SK-N-SH (cell line): ENCODE measurements around the gene SPDYE16. TPM values are rescaled to one million over a fixed set of nuclear protein-coding genes. Genes with fewer than 3 reads are reported as not detected.
A peak's percentile ranks its signal among the peaks of the same experiment; 100 is the strongest.

ENCODE experiments used
- CTCF ChIA-PET: fragments of 300-600, 350-600 bp; formaldehyde crosslinking; extraction: SDS; loops from one replicate; lab custom pipeline; 2021; lab: Yijun Ruan, JAX
- POLR2A ChIA-PET: fragments of 350-600 bp; sonication (Branson Sonifier 250); formaldehyde crosslinking; extraction: SDS; loops from one replicate; lab custom pipeline; 2020; ENCODE audit warnings: antibody characterized with exemption, inconsistent platforms; lab: Yijun Ruan, JAX
- DNase-seq: peaks from one replicate; pipeline ENCODE4 v3.0.0; 2012
- H2AFZ ChIP-seq: fragments of 200-600 bp; sonication (generic); 2 replicates; pipeline ENCODE4 v1.8.1; 2016; ENCODE audit warnings: antibody characterized with exemption, mild to moderate bottlenecking, low read depth
- H3F3A ChIP-seq: fragments of 200-600 bp; sonication (generic); replicated peaks from 2 replicates; pipeline ENCODE3; 2016; ENCODE audit warnings: antibody characterized with exemption, mild to moderate bottlenecking; ENCODE audit not compliant: insufficient read depth
- H3K27ac ChIP-seq, 2 experiments: fragments of 200-500 bp in 1 of 2; fragments of 200-600 bp in 1 of 2; sonication (Bioruptor generic) in 1 of 2; sonication (generic), shearing (Covaris generic) in 1 of 2; 2 replicates each; pipeline versions ENCODE4 v1.5.1 to v1.6.1; 2014 to 2016; ENCODE audit warnings: low read depth in 2 of 2, inconsistent platforms in 1 of 2, low read length in 1 of 2, mild to moderate bottlenecking in 1 of 2, mixed read lengths in 1 of 2
- H3K27me3 ChIP-seq: fragments of 200-600 bp; sonication (generic), shearing (Covaris generic); 2 replicates; pipeline ENCODE4 v1.6.1; 2016; ENCODE audit warnings: mixed run types; ENCODE audit not compliant: insufficient read depth
- H3K36me3 ChIP-seq, 2 experiments: fragments of 200-500 bp in 1 of 2; fragments of 200-600 bp in 1 of 2; sonication (Bioruptor generic) in 1 of 2; sonication (generic) in 1 of 2; replicated peaks in 1 of 2; 2 replicates each; pipeline versions ENCODE3 to v1.5.1; 2014 to 2016; ENCODE audit warnings: low read length in 1 of 2, mild to moderate bottlenecking in 1 of 2; ENCODE audit not compliant: insufficient read depth in 2 of 2, control insufficient read depth in 1 of 2
- H3K4me1 ChIP-seq, 2 experiments: fragments of 200-500 bp in 1 of 2; fragments of 200-600 bp in 1 of 2; sonication (Bioruptor generic) in 1 of 2; sonication (generic), shearing (Covaris generic) in 1 of 2; 2 replicates each; pipeline versions ENCODE4 v1.5.1 to v1.6.1; 2014 to 2016; ENCODE audit warnings: low read depth in 1 of 2, low read length in 1 of 2, mixed run types in 1 of 2; ENCODE audit not compliant: insufficient read depth in 2 of 2, control insufficient read depth in 1 of 2
- H3K4me2 ChIP-seq: fragments of 200-600 bp; sonication (generic), shearing (Covaris generic); 2 replicates; pipeline ENCODE4 v1.6.1; 2017; ENCODE audit warnings: mixed run types
- H3K4me3 ChIP-seq, 2 experiments: fragments of 200-500 bp in 1 of 2; fragments of 200-600 bp in 1 of 2; sonication (Bioruptor generic) in 1 of 2; sonication (generic), shearing (Covaris generic) in 1 of 2; 2 replicates each; pipeline versions ENCODE4 v1.5.1 to v1.8.1; 2014 to 2016; ENCODE audit warnings: low read depth in 2 of 2, inconsistent platforms in 1 of 2, low read length in 1 of 2, mild to moderate bottlenecking in 1 of 2, mixed read lengths in 1 of 2, moderate library complexity in 1 of 2
- H3K79me2 ChIP-seq: fragments of 200-600 bp; sonication (generic); 2 replicates; pipeline ENCODE4 v1.8.1; 2017; ENCODE audit warnings: mild to moderate bottlenecking; ENCODE audit not compliant: insufficient read depth
- H3K9ac ChIP-seq: fragments of 200-600 bp; sonication (generic); 2 replicates; pipeline ENCODE4 v1.6.1; 2017; ENCODE audit warnings: mixed run types
- H3K9me2 ChIP-seq: fragments of 200-600 bp; sonication (generic); 2 replicates; pipeline ENCODE4 v1.6.1; 2017; ENCODE audit warnings: mixed run types
- H3K9me3 ChIP-seq: fragments of 200-600 bp; sonication (generic); 2 replicates; pipeline ENCODE4 v1.6.1; 2017; ENCODE audit warnings: mixed run types, mild to moderate bottlenecking, moderate library complexity
- H4K20me1 ChIP-seq: fragments of 200-600 bp; sonication (generic); 2 replicates; pipeline ENCODE4 v1.6.1; 2017; ENCODE audit warnings: mild to moderate bottlenecking, mixed run types; ENCODE audit not compliant: insufficient read depth
- CHD2 ChIP-seq: fragments of 150-350 bp; IDR thresholded peaks from 2 replicates; pipeline ENCODE4 v1.6.1; 2018; ENCODE audit warnings: low read length; ENCODE audit not compliant: partially characterized antibody
- CTCF ChIP-seq: fragments of 200-600 bp; sonication (generic); IDR thresholded peaks from 2 replicates; pipeline ENCODE4 v1.6.1; 2017; ENCODE audit warnings: antibody characterized with exemption, mild to moderate bottlenecking, moderate library complexity
- EP300 ChIP-seq, 2 experiments: IDR thresholded peaks; 2 replicates each; pipeline versions ENCODE4 v1.4.0 to v1.6.1; 2012; ENCODE audit warnings: borderline replicate concordance in 1 of 2, low read depth in 1 of 2, low read length in 1 of 2
- EZH2phosphoT487 ChIP-seq: fragments of 200-600 bp; sonication (generic); IDR thresholded peaks from 2 replicates; pipeline ENCODE4 v1.6.1; 2017; ENCODE audit warnings: low read depth, mixed run types, mild to moderate bottlenecking, antibody characterized with exemption, moderate library complexity, borderline replicate concordance
- FOSL2 ChIP-seq: IDR thresholded peaks from 2 replicates; pipeline ENCODE4 v1.4.0; 2012; ENCODE audit warnings: low read depth, mild to moderate bottlenecking, moderate library complexity, borderline replicate concordance
- FOXM1 ChIP-seq: IDR thresholded peaks from 2 replicates; pipeline ENCODE4 v1.4.0; 2012; ENCODE audit warnings: low read depth, mild to moderate bottlenecking
- GABPA ChIP-seq: IDR thresholded peaks from 2 replicates; pipeline ENCODE4 v1.4.0; 2012; ENCODE audit warnings: low read depth, mild to moderate bottlenecking
- GATA2 ChIP-seq: sonication (generic); formaldehyde crosslinking; IDR thresholded peaks from 2 replicates; pipeline ENCODE4 v1.5.0; 2020; ENCODE audit warnings: mild to moderate bottlenecking, missing genetic modification reagents
- MEF2A ChIP-seq: IDR thresholded peaks from 2 replicates; pipeline ENCODE4 v1.4.0; 2012; ENCODE audit warnings: low read depth, borderline replicate concordance
- MXI1 ChIP-seq: IDR thresholded peaks from 2 replicates; pipeline ENCODE4 v1.6.1; 2012; ENCODE audit warnings: mild to moderate bottlenecking, low read depth, low read length, improper control_type of control experiment
- NFIC ChIP-seq: IDR thresholded peaks from 2 replicates; pipeline ENCODE4 v1.4.0; 2012; ENCODE audit warnings: borderline replicate concordance
- NRF1 ChIP-seq: IDR thresholded peaks from 2 replicates; pipeline ENCODE4 v1.6.1; 2012; ENCODE audit warnings: low read depth, mild to moderate bottlenecking, low read length
- RAD21 ChIP-seq: IDR thresholded peaks from 2 replicates; pipeline ENCODE4 v1.6.1; 2012; ENCODE audit warnings: mild to moderate bottlenecking, low read length
- SIN3A ChIP-seq: IDR thresholded peaks from 2 replicates; pipeline ENCODE4 v1.6.1; 2012; ENCODE audit warnings: low read depth, mild to moderate bottlenecking, low read length, moderate library complexity, borderline replicate concordance
- SMC3 ChIP-seq: IDR thresholded peaks from 2 replicates; pipeline ENCODE4 v1.6.1; 2012; ENCODE audit warnings: low read depth, low read length, improper control_type of control experiment
- TAF1 ChIP-seq: IDR thresholded peaks from 2 replicates; pipeline ENCODE4 v1.6.1; 2012; ENCODE audit warnings: low read depth, mild to moderate bottlenecking, low read length, moderate library complexity, borderline replicate concordance
- TEAD4 ChIP-seq: IDR thresholded peaks from 2 replicates; pipeline ENCODE4 v1.4.0; 2012; ENCODE audit warnings: mild to moderate bottlenecking, borderline replicate concordance; ENCODE audit not compliant: insufficient read depth
- YY1 ChIP-seq: IDR thresholded peaks from 2 replicates; pipeline ENCODE4 v1.4.0; 2012; ENCODE audit warnings: low read depth, mild to moderate bottlenecking
- WGBS: methylation state at CpG from one replicate; pipeline ENCODE4 v1.1.6; 2017; ENCODE audit warnings: low lambda C conversion rate; 5-methylcytosine and 5-hydroxymethylcytosine counted together
- polyA plus RNA-seq, 3 experiments: library from polyadenylated mRNA; depleted of rRNA; stranded (reverse); fragments of >200 nt; gene quantifications; 2 replicates each; pipeline ENCODE4 v1.2.3, GENCODE V29; 2012
- TF ChIP-seq, protein P1 (sequence below): fragments of 150-350 bp; IDR thresholded peaks from 2 replicates; pipeline ENCODE4 v1.6.1; 2017; ENCODE audit warnings: antibody characterized with exemption, low read length, low read depth, borderline replicate concordance
- TF ChIP-seq, protein P2 (sequence below): IDR thresholded peaks from 2 replicates; pipeline ENCODE4; 2012

The SPDYE16 gene
- polyA plus RNA-seq, 1 of the 3 experiments (the other 2 are of a cell fraction), result 0.10 TPM

DNA sequence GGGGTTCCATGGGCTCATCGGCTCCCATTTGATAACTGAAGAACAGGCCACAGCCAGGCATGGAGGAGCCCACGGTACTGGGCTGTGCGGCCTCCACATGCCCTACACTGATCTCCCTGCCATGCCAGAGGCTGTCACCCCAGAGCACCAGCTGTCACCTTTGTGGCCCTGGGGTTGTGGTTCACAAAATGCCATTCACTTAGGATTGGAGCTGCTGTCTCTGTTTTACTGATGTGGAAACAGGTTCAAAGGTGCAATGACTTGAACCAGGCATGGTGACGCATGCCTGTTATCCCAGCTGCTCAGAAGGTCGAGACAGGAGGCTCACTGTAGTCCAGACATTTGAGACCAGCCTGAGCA is 37.0 kb downstream of the SPDYE16 start:
- H3F3A ChIP-seq, result no peaks in the 10 kb centered on the region
- H3K27ac ChIP-seq, result no peak overlapping the region
- H3K36me3 ChIP-seq, result peaks cover 0 to 4% of the 10 kb centered on the region in 2 experiments
- H3K79me2 ChIP-seq, result no peaks in the 10 kb centered on the region
- TF ChIP-seq MEF2A (no peak), MXI1 (no peak), FOSL2 (no peak), TAF1 (no peak), GATA2 (CRISPR knock-in tag) (no peak), EZH2phosphoT487 (no peak), NRF1 (no peak), YY1 (no peak), CTCF (no peak), RAD21 (no peak), NFIC (no peak), CHD2 (no peak), SIN3A (no peak), TEAD4 (no peak), EP300 (IDR thresholded peaks at IDR 0.05; ENCODE audit: borderline replicate concordance in 1 of 2, low read depth in 1 of 2, low read length in 1 of 2) (no peak)
- ChIA-PET CTCF (interaction anchor here (0.7 kb wide), 1 partner anchor 190 kb away, joined by 3 read pairs; no protein-coding TSS in a partner anchor), POLR2A (no interaction called here)
- 64% methylated on average over 3 of the region's 5 CpGs for WGBS
- no peak for DNase-seq
- no peak overlapping the region for H3K4me3 ChIP-seq
- H3K9me3 ChIP-seq, result no peaks in the 10 kb centered on the region
- H3K27me3 ChIP-seq, result no peaks in the 10 kb centered on the region
- no peak overlapping the region for H3K4me2 ChIP-seq
- no peaks in the 10 kb centered on the region for H4K20me1 ChIP-seq
- H3K9ac ChIP-seq, result no peak overlapping the region
- peaks cover 0 to 7% of the 10 kb centered on the region in 2 experiments; a peak in 1 of 4 replicates for H3K4me1 ChIP-seq
- no peaks in the 10 kb centered on the region for H3K9me2 ChIP-seq
- H2AFZ ChIP-seq, result no peak overlapping the region

- CTCF ChIA-PET, result interaction anchor here (0.7 to 1.1 kb wide), 3 partner anchors 8 to 327 kb away, joined by 3 read pairs; no protein-coding TSS in a partner anchor
- no peak overlapping the region for H3K27ac ChIP-seq
- no peak overlapping the region for H3K4me3 ChIP-seq
- no peaks in the 10 kb centered on the region for H3K9me3 ChIP-seq
- no peak overlapping the region for H3K4me2 ChIP-seq
- no peaks in the 10 kb centered on the region for H3K27me3 ChIP-seq
- no peaks in the 10 kb centered on the region for H3K79me2 ChIP-seq
- no peaks in the 10 kb centered on the region for H3F3A ChIP-seq
- no peak overlapping the region for H2AFZ ChIP-seq
- no peak overlapping the region for H3K9ac ChIP-seq
- H4K20me1 ChIP-seq, result no peaks in the 10 kb centered on the region
- H3K36me3 ChIP-seq, result peaks cover 0 to 7% of the 10 kb centered on the region in 2 experiments
- WGBS, result 95% methylated on average over 25 of the region's 32 CpGs
- peaks cover 0 to 6% of the 10 kb centered on the region in 2 experiments; a peak in 1 of 4 replicates for H3K4me1 ChIP-seq
- POLR2A ChIA-PET, result no interaction called here
- H3K9me2 ChIP-seq, result no peaks in the 10 kb centered on the region
- DNase-seq, result peak; percentile 33
- TF ChIP-seq CHD2, result no peak
- TF ChIP-seq FOXM1, result no peak
- TF ChIP-seq SMC3, result no peak
- TF ChIP-seq YY1, result no peak
- no peak for TF ChIP-seq CTCF
- TF ChIP-seq, protein P1, sequence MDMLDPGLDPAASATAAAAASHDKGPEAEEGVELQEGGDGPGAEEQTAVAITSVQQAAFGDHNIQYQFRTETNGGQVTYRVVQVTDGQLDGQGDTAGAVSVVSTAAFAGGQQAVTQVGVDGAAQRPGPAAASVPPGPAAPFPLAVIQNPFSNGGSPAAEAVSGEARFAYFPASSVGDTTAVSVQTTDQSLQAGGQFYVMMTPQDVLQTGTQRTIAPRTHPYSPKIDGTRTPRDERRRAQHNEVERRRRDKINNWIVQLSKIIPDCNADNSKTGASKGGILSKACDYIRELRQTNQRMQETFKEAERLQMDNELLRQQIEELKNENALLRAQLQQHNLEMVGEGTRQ, result no peak
- TF ChIP-seq GABPA, result no peak
- no peak for TF ChIP-seq NRF1
- TF ChIP-seq, protein P2, sequence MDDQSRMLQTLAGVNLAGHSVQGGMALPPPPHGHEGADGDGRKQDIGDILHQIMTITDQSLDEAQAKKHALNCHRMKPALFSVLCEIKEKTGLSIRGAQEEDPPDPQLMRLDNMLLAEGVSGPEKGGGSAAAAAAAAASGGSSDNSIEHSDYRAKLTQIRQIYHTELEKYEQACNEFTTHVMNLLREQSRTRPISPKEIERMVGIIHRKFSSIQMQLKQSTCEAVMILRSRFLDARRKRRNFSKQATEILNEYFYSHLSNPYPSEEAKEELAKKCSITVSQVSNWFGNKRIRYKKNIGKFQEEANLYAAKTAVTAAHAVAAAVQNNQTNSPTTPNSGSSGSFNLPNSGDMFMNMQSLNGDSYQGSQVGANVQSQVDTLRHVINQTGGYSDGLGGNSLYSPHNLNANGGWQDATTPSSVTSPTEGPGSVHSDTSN, result no peak
- no peak for TF ChIP-seq GATA2 (CRISPR knock-in tag)
- no peak for TF ChIP-seq NFIC
Measured at GRCh38 chr7:76505168-76506080, 37.7 kb downstream of the SPDYE16 start.
